ENCODE data around the gene EPHB2. TPM values are rescaled to one million over a fixed set of nuclear protein-coding genes. Genes with fewer than 3 reads are reported as not detected.
"Not testable (repeated sequence)": the region's sequence is repeated elsewhere in the genome, so short reads cannot be mapped to it uniquely, and the experiment has no call there.

The EPHB2 gene
- total RNA-seq, 2 experiments from 2014 or later: 0.07 to 0.17 TPM

GRCh38 chr1:22826604-22827580, 116.3 kb downstream of the EPHB2 start:
- no peaks in the 10 kb centered on the region for H3K4me1 Mint-ChIP-seq (ENCODE audit: low read depth)
- no peak overlapping the region for H3K4me3 Mint-ChIP-seq
- peaks cover 2% of the 10 kb centered on the region for H3K27me3 Mint-ChIP-seq
- H3K9me3 Mint-ChIP-seq: no peaks in the 10 kb centered on the region
- POLR2A ChIA-PET: no interaction called here
- no peaks in the 10 kb centered on the region for H3K36me3 Mint-ChIP-seq
- CTCF ChIA-PET: no interaction called here
- no peak overlapping the region for H3K27ac Mint-ChIP-seq
- intact Hi-C loops (cut with micrococcal nuclease): no loop called here
- no peak for DNase-seq

- intact Hi-C loops (cut with micrococcal nuclease): no loop called here
- Mint-ChIP-seq H3K4me1 (ENCODE audit: low read depth) (no peaks in the 10 kb centered on the region), H3K9me3 (no peaks in the 10 kb centered on the region), H3K27ac (no peak overlapping the region), H3K27me3 (peaks cover 2% of the 10 kb centered on the region), H3K4me3 (no peak overlapping the region), H3K36me3 (no peaks in the 10 kb centered on the region)
- ChIA-PET POLR2A (no interaction called here), CTCF (no interaction called here)
- no peak for DNase-seq
Observed at GRCh38 chr1:22827666-22828483, 117.2 kb downstream of the EPHB2 start.

DNA sequence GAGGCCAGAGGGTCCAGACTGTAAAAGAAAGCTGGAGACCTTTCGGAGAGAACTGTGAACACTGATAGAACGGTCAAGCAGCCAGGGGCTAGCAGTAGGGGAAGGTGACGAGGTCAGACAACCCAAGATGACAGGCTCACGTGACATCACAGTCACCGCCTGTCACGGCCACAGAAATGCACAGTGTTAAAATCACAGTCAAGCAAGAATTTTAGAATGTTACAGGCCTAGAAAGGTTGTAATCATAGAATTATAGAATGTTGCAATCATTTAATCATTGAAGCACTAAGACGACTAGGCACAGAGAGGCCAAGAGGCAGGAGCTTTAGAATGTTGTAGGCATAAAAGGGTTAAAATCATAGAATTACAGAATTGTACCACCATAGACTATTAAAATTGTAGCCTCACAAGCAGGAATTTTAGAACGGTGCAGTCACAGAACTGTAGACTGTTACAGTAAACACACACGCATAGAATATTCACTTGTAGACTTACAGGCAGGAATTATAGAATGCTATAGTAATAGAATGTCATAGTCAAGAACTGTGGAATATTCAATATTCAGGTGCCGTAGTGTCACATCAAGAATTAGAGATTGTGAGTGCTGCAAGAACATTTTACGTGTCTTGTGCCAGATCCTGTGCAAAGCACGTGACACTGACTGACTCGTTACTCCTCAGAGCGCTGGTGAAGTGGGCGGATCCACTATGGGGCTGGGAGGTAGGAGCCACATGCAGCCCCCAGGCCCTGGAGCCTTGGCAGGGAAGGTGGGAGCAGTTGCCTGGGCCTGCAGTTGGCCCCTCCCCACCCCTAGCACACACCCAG, 118.1 kb downstream of the EPHB2 start:
- Mint-ChIP-seq H3K4me3 (no peak overlapping the region), H3K36me3 (no peaks in the 10 kb centered on the region), H3K9me3 (no peaks in the 10 kb centered on the region), H3K27me3 (peaks cover 2% of the 10 kb centered on the region), H3K27ac (no peak overlapping the region), H3K4me1 (ENCODE audit: low read depth) (no peaks in the 10 kb centered on the region)
- CTCF ChIA-PET: no interaction called here
- intact Hi-C loops (cut with micrococcal nuclease): no loop called here
- no peak for DNase-seq
- POLR2A ChIA-PET: no interaction called here

DNA sequence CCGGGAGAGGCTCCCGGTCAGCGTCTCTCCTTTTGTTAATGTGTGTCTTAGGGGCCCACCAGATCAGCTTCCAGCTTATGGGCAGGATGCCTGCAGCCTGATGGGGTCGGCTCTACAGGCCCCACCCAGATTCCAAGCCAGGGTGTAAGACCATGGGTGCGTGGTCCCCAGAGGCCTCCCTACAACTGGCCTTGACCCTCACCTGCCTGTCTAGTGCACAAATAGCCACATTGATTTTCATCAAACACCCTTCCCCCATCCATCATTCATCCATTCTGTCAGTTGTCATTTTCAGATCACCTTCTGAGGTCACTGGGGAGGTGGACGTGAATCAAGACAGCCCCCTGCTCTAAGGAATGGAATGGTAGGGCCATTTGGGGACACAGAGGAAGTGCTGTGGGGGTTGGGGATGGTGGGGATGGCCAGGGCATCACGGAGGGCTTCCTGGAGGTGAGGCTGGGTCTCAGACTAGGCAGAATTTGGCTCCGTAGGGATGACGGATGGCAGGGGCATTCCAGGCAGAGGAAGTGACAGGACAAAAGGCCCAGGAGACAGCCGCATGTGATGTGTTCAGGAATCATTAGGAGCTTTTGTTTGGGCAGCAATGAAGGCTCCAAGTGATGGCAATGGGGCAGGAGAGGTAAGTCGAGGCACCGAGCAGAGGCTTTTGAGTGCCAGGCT, 118.8 kb downstream of the EPHB2 start:
- Mint-ChIP-seq H3K36me3 (no peaks in the 10 kb centered on the region), H3K27me3 (peaks cover 2% of the 10 kb centered on the region), H3K4me3 (no peak overlapping the region), H3K27ac (no peak overlapping the region), H3K9me3 (no peaks in the 10 kb centered on the region), H3K4me1 (ENCODE audit: low read depth) (no peaks in the 10 kb centered on the region)
- DNase-seq: no peak
- ChIA-PET POLR2A (no interaction called here), CTCF (no interaction called here)
- intact Hi-C loops (cut with micrococcal nuclease): no loop called here

DNA sequence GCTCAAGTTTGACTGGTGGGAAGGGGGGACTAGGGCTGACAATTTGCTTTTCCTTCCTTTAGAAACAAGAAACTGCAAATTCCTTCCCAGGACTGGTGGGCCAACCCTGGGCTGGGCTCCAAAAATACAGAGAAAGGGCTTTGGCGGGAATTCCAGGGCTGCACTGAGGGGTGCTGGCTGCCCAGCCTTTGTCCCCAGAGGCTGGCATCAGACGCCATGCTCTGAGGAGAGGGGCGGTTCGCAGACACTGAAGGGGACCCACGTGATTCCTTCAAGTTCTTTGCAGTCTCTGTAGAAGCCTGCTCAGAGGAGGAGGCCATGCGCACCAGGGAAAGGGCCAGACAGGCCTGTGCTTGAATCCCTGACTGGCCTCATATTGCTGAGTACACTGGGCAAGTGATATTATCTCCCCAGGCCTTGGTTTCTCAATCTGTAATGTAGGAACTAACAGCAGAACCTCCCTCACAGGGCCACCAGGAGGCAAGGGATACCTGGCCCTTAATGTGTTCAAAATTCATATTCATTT, 119.5 kb downstream of the EPHB2 start:
- Mint-ChIP-seq H3K9me3 (no peaks in the 10 kb centered on the region), H3K4me3 (no peak overlapping the region), H3K27ac (no peak overlapping the region), H3K27me3 (peaks cover 2% of the 10 kb centered on the region), H3K36me3 (no peaks in the 10 kb centered on the region), H3K4me1 (ENCODE audit: low read depth) (no peaks in the 10 kb centered on the region)
- POLR2A ChIA-PET: no interaction called here
- CTCF ChIA-PET: no interaction called here
- intact Hi-C loops (cut with micrococcal nuclease): no loop called here
- DNase-seq: no peak

DNA sequence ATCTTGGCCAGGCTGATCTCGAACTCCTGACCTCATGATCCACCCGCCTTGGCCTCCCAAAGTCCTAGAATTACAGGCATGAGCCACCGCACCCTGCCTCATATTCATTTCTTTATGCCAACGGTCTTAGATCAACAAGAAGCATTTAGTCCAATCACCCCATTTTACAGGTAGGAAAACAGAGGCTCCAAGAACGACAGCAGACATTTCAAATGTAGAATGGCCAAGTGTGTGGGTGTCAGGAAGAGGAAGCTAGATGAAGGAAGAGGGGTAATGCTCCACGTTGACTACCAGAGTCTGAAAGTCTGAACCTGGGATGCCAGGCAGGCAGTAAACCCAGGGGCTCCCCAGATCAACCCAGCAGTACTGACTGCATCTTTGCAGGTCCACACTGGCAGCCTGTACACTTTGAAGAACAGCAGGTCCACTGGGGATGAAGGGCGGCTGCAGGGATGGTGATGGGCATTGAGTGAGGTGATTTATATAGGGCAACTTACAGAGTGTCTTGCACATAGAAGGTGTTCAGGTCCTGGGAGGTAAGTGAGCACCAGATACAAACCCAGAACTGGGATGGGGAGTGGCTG, 120.2 kb downstream of the EPHB2 start:
- POLR2A ChIA-PET: no interaction called here

DNA sequence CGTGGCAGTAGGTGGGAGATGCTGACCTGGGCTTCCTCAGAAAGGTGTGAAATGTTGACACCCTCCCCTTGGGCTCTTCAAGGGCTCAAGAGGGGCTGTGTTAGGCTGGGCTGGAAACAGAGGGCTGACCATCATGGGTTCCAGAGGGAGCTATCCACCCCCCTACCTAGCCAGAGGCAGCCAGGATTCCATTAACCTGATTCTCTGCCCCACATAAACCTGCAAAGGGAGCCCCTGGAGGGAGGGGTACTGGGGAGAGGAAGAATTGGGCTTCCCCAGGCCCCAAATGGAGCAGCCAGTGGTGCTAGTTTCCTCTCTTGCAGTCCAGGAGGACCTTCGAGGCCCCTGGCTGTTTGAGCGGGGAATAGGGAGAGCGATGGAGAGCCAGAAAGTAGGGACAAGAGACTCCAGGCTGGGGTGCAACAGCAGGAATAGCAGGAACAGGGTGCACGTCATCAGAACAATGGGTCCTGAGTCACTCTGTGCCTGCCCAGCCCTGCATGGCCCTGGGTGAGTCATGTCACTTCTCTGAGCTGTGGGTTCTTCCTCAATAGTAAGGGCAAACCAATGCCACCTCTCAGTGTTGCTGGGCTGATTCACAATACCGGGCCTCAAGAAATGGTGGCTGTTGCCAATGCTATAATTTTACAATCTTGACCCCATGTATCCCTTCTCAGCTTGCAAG, 121.2 kb downstream of the EPHB2 start:
- intact Hi-C loops (cut with micrococcal nuclease): no loop called here

More for the DNA sequence above, 120.2 kb downstream of the EPHB2 start:
- Mint-ChIP-seq H3K9me3 (no peaks in the 10 kb centered on the region), H3K36me3 (no peaks in the 10 kb centered on the region), H3K27me3 (peaks cover 2% of the 10 kb centered on the region), H3K4me1 (ENCODE audit: low read depth) (no peaks in the 10 kb centered on the region), H3K4me3 (no peak overlapping the region), H3K27ac (no peak overlapping the region)
- intact Hi-C loops (cut with micrococcal nuclease): no loop called here
- no peak for DNase-seq
- CTCF ChIA-PET: no interaction called here

GRCh38 chr1:22832414-22832786, 121.8 kb downstream of the EPHB2 start:
- CTCF ChIA-PET: no interaction called here

More for the DNA sequence above, 121.2 kb downstream of the EPHB2 start:
- H3K4me1 Mint-ChIP-seq (ENCODE audit: low read depth): no peaks in the 10 kb centered on the region
- ChIA-PET POLR2A (no interaction called here), CTCF (no interaction called here)
- no peak overlapping the region for H3K27ac Mint-ChIP-seq
- H3K9me3 Mint-ChIP-seq: no peaks in the 10 kb centered on the region
- H3K27me3 Mint-ChIP-seq: peaks cover 2% of the 10 kb centered on the region
- H3K36me3 Mint-ChIP-seq: no peaks in the 10 kb centered on the region
- DNase-seq: peak; percentile 28
- H3K4me3 Mint-ChIP-seq: no peak overlapping the region

DNA sequence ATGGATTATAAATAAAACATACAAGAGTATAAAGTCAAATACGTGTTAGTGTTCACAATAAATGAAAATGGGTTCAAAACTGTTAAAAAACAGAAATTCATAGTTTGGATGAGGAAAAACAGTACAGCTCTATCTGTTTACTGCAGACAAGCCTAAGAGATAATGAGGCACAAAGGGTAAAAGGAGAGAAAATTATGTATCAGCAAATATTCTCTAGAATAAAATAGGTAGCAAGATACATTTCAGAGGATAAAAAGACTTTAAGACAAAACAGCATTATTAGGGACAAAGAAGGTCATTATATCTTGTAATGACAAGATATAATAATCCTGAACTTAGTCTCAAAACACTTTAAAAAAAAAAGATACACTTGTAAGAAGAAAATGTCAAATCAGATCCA, 123.1 kb downstream of the EPHB2 start:
- Mint-ChIP-seq H3K27me3 (peaks cover 4% of the 10 kb centered on the region), H3K27ac (no peak overlapping the region)
- CTCF ChIA-PET: interaction anchor here (0.6 kb wide), 1 partner anchor 129 kb away, joined by 3 read pairs; no protein-coding TSS in a partner anchor

More at GRCh38 chr1:22832414-22832786, 121.8 kb downstream of the EPHB2 start:
- no peak overlapping the region for H3K4me3 Mint-ChIP-seq
- H3K9me3 Mint-ChIP-seq: no peaks in the 10 kb centered on the region
- no peak overlapping the region for H3K27ac Mint-ChIP-seq
- no peaks in the 10 kb centered on the region for H3K4me1 Mint-ChIP-seq (ENCODE audit: low read depth)
- no peak for DNase-seq
- no peaks in the 10 kb centered on the region for H3K36me3 Mint-ChIP-seq
- POLR2A ChIA-PET: no interaction called here
- peaks cover 3% of the 10 kb centered on the region for H3K27me3 Mint-ChIP-seq
- intact Hi-C loops (cut with micrococcal nuclease): no loop called here

GRCh38 chr1:22834420-22834819, 123.8 kb downstream of the EPHB2 start:
- H3K27ac Mint-ChIP-seq; H3K36me3 Mint-ChIP-seq; DNase-seq; H3K27me3 Mint-ChIP-seq; H3K4me3 Mint-ChIP-seq; POLR2A ChIA-PET; H3K9me3 Mint-ChIP-seq; H3K4me1 Mint-ChIP-seq (ENCODE audit: low read depth); intact Hi-C loops (cut with micrococcal nuclease): not testable (repeated sequence)
- CTCF ChIA-PET: interaction anchor here (0.6 kb wide), 1 partner anchor 130 kb away, joined by 3 read pairs; no protein-coding TSS in a partner anchor

More for the DNA sequence above, 123.1 kb downstream of the EPHB2 start:
- Mint-ChIP-seq H3K4me3 (no peak overlapping the region), H3K4me1 (ENCODE audit: low read depth) (no peaks in the 10 kb centered on the region), H3K36me3 (no peaks in the 10 kb centered on the region), H3K9me3 (no peaks in the 10 kb centered on the region)
- DNase-seq: no peak
- POLR2A ChIA-PET: no interaction called here
- intact Hi-C loops (cut with micrococcal nuclease): no loop called here
